Liver (tissue), 9 donors: ENCODE results near the gene SDF2L1. TPM values are rescaled to one million over a fixed set of nuclear protein-coding genes. Genes with fewer than 3 reads are reported as not detected.

Experiments used
- DNase-seq: peaks from one replicate; pipeline ENCODE4 v3.0.0-alpha.2; 2017; ENCODE audit warnings: low spot score
- H3K27ac ChIP-seq, 2 donors: one replicate each; pipeline ENCODE4 v1.7.0; 2013; ENCODE audit warnings: inconsistent platforms in 2 of 2, low read length in 2 of 2, control low read depth in 1 of 2, low read depth in 1 of 2, mild to moderate bottlenecking in 1 of 2
- H3K27me3 ChIP-seq, 4 donors: one replicate each; pipeline versions ENCODE4 v1.6.1 to v1.7.0; 2013; ENCODE audit warnings: low read length in 3 of 4, inconsistent platforms in 1 of 4, mild to moderate bottlenecking in 1 of 4, moderate library complexity in 1 of 4; ENCODE audit not compliant: control insufficient read depth in 4 of 4, insufficient read depth in 4 of 4
- H3K36me3 ChIP-seq, 4 donors: one replicate each; pipeline versions ENCODE4 v1.6.1 to v1.7.0; 2013; ENCODE audit warnings: low read length in 3 of 4, mild to moderate bottlenecking in 3 of 4, low read depth in 1 of 4, moderate library complexity in 1 of 4; ENCODE audit not compliant: control insufficient read depth in 4 of 4, insufficient read depth in 3 of 4
- H3K4me1 ChIP-seq, 4 donors: one replicate each; pipeline versions ENCODE4 v1.6.1 to v1.7.0; 2013; ENCODE audit warnings: low read length in 3 of 4, mild to moderate bottlenecking in 3 of 4, moderate library complexity in 1 of 4; ENCODE audit not compliant: control insufficient read depth in 4 of 4, insufficient read depth in 4 of 4
- H3K4me3 ChIP-seq, 3 donors: one replicate each; pipeline versions ENCODE4 v1.6.1 to v1.7.0; 2013; ENCODE audit warnings: low read length in 3 of 3, control low read depth in 1 of 3, low read depth in 1 of 3, mild to moderate bottlenecking in 1 of 3
- H3K9ac ChIP-seq, 2 donors: one replicate each; pipeline ENCODE4 v1.7.0; 2013; ENCODE audit warnings: low read length in 2 of 2, mild to moderate bottlenecking in 2 of 2, moderate library complexity in 2 of 2, control low read depth in 1 of 2, low read depth in 1 of 2
- H3K9me3 ChIP-seq, 4 donors: one replicate each; pipeline versions ENCODE4 v1.6.1 to v1.7.0; 2013; ENCODE audit warnings: low read length in 3 of 4; ENCODE audit not compliant: control insufficient read depth in 4 of 4
- EGR1 ChIP-seq, 2 donors: IDR thresholded peaks; 2 replicates each; pipeline ENCODE4 v1.6.1; 2016 to 2018; ENCODE audit warnings: antibody characterized with exemption in 2 of 2, low read depth in 2 of 2
- FOXA2 ChIP-seq: IDR thresholded peaks from 2 replicates; pipeline ENCODE4 v1.6.1; 2016; ENCODE audit warnings: antibody characterized with exemption
- GABPA ChIP-seq, 2 donors: IDR thresholded peaks in 1 of 2; conservative IDR thresholded peaks in 1 of 2; 2 replicates each; pipeline ENCODE4 v1.6.1; 2016; ENCODE audit warnings: antibody characterized with exemption in 2 of 2, mild to moderate bottlenecking in 1 of 2, moderate library complexity in 1 of 2
- RAD21 ChIP-seq, 2 donors: IDR thresholded peaks; 2 replicates each; pipeline ENCODE4 v1.6.1; 2016; ENCODE audit warnings: antibody characterized with exemption in 2 of 2, mild to moderate bottlenecking in 2 of 2
- RXRA ChIP-seq, 2 donors: IDR thresholded peaks; 2 replicates each; pipeline ENCODE4 v1.6.1; 2017 to 2018; ENCODE audit warnings: antibody characterized with exemption in 2 of 2, mild to moderate bottlenecking in 1 of 2
- SP1 ChIP-seq: IDR thresholded peaks from 2 replicates; pipeline ENCODE4 v1.6.1; 2018; ENCODE audit warnings: antibody characterized with exemption, mild to moderate bottlenecking
- YY1 ChIP-seq: IDR thresholded peaks from 2 replicates; pipeline ENCODE4 v1.6.1; 2016; ENCODE audit warnings: antibody characterized with exemption, mild to moderate bottlenecking
- WGBS: extraction: QIAGEN DNeasy Blood & Tissue Kit; methylation state at CpG from one replicate; pipeline ENCODE4 v1.1.7; 2013; 5-methylcytosine and 5-hydroxymethylcytosine counted together
- polyA plus RNA-seq, 2 donors: library from polyadenylated mRNA; stranded (reverse) in 1 of 2; unstranded in 1 of 2; fragments of 200-250 nt in 1 of 2; fragments of >200 nt in 1 of 2; fragmentation: Nextera tagmentation in 1 of 2; extraction: Ambion mirVana in 1 of 2; gene quantifications; one replicate each; pipeline versions ENCODE4 v1.2.1 to v1.2.3, GENCODE V29; 2013 to 2015
- total RNA-seq, 2 donors: library from RNA; depleted of rRNA; stranded (reverse); fragments of >200 nt; gene quantifications; one replicate each; pipeline ENCODE4 v1.2.3, GENCODE V29; 2014
- TF ChIP-seq, protein P1 (sequence below): IDR thresholded peaks from 2 replicates; pipeline ENCODE4 v1.6.1; 2016; ENCODE audit warnings: antibody characterized with exemption
- TF ChIP-seq, protein P2 (sequence below): fragments of 150-350 bp; IDR thresholded peaks from 2 replicates; pipeline ENCODE4 v1.5.1; 2017; ENCODE audit warnings: improper control_type of control experiment, low read depth, low read length; ENCODE audit not compliant: missing input control
- TF ChIP-seq, protein P3 (sequence below): IDR thresholded peaks from 2 replicates; pipeline ENCODE4 v1.6.1; 2016; ENCODE audit warnings: antibody characterized with exemption
- TF ChIP-seq, protein P4 (sequence below): IDR thresholded peaks from 2 replicates; pipeline ENCODE4 v1.6.1; 2016; ENCODE audit warnings: antibody characterized with exemption, mild to moderate bottlenecking
- donor health status: healthy.
- donor health status: healthy.
- donor health status: healthy.
- donor health status: healthy.
- donor health status: healthy.

The SDF2L1 gene
- total and polyA plus RNA-seq, 4 donors: 36.3 to 173 (median 82.9) TPM

DNA sequence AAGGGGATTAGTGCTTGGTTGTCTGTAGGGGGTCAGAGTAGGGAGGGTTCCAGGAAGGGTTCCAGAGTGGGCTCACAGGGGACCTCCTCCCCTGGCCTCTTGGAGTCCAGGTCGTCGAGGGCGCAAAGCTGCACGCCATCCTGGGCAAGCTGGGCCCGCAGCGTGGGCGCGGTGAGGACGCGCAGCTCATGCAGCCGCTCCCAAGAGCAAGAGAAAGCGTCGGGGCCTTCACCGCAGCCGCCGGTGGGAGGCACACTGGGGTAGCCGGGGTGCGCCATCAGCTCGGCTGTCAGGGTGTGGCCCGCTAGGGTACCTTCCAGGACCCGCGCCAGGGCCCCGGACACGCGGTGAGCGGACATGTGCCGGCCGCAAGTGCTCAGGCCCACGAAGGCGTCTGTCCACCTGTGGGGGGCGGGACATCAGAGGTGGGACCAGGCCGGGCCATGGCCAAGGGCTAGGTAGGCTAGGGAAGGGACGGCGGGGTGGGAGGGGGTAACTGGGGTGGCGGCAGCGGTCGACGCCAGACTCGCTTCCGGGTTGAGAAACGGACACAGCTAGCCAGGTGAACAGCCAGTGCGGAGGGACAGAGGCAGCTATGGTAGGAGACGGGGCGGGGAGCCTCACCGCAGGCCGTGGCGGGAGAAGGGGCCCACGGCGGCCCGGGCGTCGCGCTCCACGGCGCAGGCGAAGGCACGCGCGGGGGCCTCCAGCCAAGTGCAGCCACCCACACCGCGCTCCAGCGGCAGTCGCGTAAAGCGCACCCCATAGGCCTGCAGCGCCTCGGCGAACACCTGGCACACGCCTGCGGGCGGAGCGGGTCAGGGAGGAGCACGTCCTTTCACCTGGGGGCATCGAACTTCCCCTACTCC lies 13.5 kb upstream of the SDF2L1 start (continued):
- TF ChIP-seq, protein P1, sequence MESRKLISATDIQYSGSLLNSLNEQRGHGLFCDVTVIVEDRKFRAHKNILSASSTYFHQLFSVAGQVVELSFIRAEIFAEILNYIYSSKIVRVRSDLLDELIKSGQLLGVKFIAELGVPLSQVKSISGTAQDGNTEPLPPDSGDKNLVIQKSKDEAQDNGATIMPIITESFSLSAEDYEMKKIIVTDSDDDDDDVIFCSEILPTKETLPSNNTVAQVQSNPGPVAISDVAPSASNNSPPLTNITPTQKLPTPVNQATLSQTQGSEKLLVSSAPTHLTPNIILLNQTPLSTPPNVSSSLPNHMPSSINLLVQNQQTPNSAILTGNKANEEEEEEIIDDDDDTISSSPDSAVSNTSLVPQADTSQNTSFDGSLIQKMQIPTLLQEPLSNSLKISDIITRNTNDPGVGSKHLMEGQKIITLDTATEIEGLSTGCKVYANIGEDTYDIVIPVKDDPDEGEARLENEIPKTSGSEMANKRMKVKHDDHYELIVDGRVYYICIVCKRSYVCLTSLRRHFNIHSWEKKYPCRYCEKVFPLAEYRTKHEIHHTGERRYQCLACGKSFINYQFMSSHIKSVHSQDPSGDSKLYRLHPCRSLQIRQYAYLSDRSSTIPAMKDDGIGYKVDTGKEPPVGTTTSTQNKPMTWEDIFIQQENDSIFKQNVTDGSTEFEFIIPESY: no peak
- TF ChIP-seq, protein P2, sequence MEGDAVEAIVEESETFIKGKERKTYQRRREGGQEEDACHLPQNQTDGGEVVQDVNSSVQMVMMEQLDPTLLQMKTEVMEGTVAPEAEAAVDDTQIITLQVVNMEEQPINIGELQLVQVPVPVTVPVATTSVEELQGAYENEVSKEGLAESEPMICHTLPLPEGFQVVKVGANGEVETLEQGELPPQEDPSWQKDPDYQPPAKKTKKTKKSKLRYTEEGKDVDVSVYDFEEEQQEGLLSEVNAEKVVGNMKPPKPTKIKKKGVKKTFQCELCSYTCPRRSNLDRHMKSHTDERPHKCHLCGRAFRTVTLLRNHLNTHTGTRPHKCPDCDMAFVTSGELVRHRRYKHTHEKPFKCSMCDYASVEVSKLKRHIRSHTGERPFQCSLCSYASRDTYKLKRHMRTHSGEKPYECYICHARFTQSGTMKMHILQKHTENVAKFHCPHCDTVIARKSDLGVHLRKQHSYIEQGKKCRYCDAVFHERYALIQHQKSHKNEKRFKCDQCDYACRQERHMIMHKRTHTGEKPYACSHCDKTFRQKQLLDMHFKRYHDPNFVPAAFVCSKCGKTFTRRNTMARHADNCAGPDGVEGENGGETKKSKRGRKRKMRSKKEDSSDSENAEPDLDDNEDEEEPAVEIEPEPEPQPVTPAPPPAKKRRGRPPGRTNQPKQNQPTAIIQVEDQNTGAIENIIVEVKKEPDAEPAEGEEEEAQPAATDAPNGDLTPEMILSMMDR: no peak
- no peak for TF ChIP-seq RAD21 (IDR thresholded peaks at IDR 0.05)
- no peak for TF ChIP-seq SP1
- TF ChIP-seq, protein P3, sequence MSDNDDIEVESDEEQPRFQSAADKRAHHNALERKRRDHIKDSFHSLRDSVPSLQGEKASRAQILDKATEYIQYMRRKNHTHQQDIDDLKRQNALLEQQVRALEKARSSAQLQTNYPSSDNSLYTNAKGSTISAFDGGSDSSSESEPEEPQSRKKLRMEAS: no peak
- no peak for TF ChIP-seq FOXA2

DNA sequence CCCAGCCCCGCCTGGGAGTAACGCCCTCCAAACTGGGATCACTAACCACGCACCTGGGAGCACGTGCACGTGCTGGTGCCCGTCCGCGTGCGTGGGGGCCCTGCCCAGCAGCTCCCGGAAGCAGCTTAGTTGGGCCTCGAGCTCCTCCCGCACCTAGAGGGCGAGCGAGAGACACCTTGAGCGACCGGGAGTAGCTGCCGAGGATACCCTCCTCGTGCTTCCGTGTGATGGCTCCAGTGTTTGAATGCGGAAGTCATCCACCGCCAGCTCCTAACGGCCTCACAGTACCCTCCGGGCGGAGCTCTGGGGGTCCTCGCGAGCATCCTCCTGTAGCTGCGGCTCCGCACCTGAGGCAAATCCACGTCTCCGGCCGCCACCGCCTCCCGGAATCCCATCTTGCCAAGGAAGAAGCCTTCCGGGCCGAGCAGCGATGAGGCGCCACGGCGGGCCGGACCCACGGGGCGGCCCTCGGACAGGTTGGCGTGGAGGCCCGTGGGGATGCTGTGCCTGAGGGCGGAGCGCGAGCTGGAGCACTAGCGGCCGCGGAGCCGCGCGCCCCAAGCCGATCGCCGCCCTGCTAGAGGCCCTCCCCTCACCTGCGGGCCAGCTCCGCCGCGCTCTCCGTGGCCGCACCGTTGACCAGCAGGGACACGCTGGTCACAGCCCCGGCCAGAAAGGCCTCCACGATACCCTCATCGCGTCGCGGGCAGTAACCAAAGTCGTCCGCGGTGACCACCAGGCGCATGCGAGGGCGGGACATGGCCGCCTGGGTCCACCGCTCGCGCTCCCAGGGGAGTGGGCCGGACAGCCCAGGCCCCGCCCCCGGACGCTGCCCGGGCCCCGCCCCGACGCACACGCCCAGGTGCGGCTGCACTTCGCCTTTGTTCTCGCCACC lies 12.6 kb upstream of the SDF2L1 start, which contains the start of gene YDJC:
Gene YDJC (minus strand): TSS at position 768 of the 895 bp plus-strand sequence. CDS start 8 bp downstream, at position 760.
- H3K4me1 ChIP-seq: peaks cover 3 to 20% (median 9%) of the 10 kb centered on the region in 4 donors
- WGBS: under 1% methylated on average over 93 of the region's 93 CpGs

More for the DNA sequence above, 12.6 kb upstream of the SDF2L1 start, which contains the start of gene YDJC:
- H3K36me3 ChIP-seq: peaks cover 0 to 4% (median 0%) of the 10 kb centered on the region in 4 donors
- no peaks in the 10 kb centered on the region for H3K27me3 ChIP-seq
- TF ChIP-seq YY1 (peak; percentile 37), FOXA2 (no peak), RAD21 (IDR thresholded peaks at IDR 0.05) (peak in 1 of 2 donors; percentile 9), RXRA (IDR thresholded peaks at IDR 0.05) (peak; percentile 13 to 67), EGR1 (IDR thresholded peaks at IDR 0.05; ENCODE audit: low read depth in 2 of 2) (no peak), GABPA (IDR thresholded peaks at IDR 0.05 in 1 of 2, conservative IDR thresholded peaks at IDR 0.05 in 1 of 2) (peak in 1 of 2 donors; percentile 48)
- TF ChIP-seq, protein P2: peak; percentile 38
- TF ChIP-seq, protein P4, sequence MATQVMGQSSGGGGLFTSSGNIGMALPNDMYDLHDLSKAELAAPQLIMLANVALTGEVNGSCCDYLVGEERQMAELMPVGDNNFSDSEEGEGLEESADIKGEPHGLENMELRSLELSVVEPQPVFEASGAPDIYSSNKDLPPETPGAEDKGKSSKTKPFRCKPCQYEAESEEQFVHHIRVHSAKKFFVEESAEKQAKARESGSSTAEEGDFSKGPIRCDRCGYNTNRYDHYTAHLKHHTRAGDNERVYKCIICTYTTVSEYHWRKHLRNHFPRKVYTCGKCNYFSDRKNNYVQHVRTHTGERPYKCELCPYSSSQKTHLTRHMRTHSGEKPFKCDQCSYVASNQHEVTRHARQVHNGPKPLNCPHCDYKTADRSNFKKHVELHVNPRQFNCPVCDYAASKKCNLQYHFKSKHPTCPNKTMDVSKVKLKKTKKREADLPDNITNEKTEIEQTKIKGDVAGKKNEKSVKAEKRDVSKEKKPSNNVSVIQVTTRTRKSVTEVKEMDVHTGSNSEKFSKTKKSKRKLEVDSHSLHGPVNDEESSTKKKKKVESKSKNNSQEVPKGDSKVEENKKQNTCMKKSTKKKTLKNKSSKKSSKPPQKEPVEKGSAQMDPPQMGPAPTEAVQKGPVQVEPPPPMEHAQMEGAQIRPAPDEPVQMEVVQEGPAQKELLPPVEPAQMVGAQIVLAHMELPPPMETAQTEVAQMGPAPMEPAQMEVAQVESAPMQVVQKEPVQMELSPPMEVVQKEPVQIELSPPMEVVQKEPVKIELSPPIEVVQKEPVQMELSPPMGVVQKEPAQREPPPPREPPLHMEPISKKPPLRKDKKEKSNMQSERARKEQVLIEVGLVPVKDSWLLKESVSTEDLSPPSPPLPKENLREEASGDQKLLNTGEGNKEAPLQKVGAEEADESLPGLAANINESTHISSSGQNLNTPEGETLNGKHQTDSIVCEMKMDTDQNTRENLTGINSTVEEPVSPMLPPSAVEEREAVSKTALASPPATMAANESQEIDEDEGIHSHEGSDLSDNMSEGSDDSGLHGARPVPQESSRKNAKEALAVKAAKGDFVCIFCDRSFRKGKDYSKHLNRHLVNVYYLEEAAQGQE: no peak
- peak within 1 kb of the TSS; percentile 11 to 48 for H3K9ac ChIP-seq
- peak within 1 kb of the TSS; percentile 78 to 80 for H3K27ac ChIP-seq
- peak; percentile 93 for DNase-seq
- H3K9me3 ChIP-seq: no peaks in the 10 kb centered on the region
- H3K4me3 ChIP-seq: peak within 1 kb of the TSS; percentile 85 to 99 (median 95)
